HG03159 (cell line): ENCODE data around the gene NOP10.
A peak's percentile ranks its signal among the peaks of the same experiment; 100 is the strongest.

Source experiments
- ATAC-seq: cut with Tn5 transposase; IDR thresholded peaks from one replicate; pipeline ENCODE4 v1.9.1; 2021; ENCODE audit warnings: mild to moderate bottlenecking, moderate library complexity; ENCODE audit not compliant: unreplicated experiment

Gene NOP10

DNA sequence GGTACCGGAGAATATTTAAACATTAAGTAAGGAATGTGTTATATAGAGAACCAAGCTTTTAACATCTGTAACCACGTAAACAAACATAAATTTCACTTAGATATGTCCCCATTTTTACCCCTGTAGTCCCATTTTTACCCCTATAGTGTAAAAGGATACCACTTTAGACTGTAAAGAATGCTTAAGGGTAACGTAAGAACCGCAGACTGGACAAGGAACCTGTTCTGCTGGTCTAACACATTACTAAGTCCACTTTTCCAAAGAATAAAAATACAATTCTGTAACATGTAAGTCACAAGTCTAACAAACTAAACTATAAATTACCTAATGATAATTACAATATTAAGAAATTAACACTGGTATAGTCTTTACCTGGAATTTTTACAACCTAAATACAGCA, 8.3 kb downstream of the NOP10 start:
- no peak for ATAC-seq

DNA sequence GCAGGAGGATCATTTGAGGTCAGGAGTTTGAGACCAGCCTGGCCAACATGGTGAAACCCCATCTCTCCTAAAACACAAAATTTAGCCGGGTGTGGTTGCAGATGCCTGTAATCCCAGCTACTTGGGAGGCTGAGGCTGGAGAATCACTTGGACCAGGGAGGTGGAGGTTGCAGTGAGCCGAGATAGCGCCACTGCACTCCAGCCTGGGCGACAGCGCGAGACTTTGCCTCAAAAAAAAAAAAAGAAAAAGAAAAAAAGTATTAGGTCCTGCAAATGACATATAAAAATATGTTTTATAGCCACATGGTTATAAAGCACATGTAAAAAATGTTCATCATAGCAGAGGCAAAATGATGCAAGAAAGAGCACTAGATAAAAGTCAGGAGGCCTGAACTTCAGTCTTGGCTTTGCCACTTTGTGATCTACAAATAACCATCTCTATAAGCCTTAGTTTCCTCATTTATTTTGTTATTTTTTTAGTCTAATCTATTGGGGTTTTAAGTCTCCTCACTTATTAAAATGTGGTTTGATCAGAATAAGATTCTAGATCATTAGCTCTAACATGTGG, 10.3 kb downstream of the NOP10 start:
- no peak for ATAC-seq

- ATAC-seq: no peak
Measured at GRCh38 chr15:34331809-34332208, 11.1 kb downstream of the NOP10 start.

DNA sequence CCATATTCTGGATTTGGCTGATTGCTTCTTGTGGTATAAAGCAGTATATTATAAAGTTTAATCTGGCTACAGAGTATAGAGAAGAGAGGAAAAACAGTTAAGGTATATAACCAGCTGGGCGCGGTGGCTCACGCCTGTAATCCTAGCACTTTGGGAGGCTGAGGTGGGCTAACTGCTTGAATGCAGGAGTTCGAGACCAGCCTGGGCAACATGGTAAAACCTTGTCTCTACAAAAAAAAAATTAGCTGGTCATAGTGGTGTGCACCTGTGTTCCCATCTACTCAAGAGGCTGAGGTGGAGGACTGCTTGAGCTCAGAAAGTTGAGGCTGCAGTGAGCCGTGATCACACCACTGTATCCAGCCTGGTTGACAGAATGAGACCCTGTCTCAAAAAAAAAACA, 12.7 kb downstream of the NOP10 start:
- no peak for ATAC-seq

- no peak for ATAC-seq
Measured at GRCh38 chr15:34329006-34329405, 13.9 kb downstream of the NOP10 start.

DNA sequence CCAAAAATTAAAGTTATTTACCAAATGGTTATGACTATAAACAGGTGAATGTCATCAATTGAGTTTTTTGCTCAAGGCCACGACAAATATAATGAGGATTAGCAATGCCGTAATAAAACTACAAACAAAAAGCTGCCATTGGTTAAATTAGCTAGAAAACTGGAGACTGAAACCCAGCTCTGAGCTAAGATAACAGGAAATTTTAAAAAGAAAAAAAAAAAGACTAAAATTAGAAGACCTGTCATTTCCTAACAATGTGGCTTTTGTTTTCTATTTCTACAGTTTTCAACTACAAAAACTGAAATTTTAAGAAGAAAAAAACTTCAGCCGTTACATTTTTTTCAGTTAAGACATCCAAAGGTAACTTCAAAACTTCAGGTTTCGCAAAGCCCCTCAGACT, 15.0 kb downstream of the NOP10 start:
- no peak for ATAC-seq

DNA sequence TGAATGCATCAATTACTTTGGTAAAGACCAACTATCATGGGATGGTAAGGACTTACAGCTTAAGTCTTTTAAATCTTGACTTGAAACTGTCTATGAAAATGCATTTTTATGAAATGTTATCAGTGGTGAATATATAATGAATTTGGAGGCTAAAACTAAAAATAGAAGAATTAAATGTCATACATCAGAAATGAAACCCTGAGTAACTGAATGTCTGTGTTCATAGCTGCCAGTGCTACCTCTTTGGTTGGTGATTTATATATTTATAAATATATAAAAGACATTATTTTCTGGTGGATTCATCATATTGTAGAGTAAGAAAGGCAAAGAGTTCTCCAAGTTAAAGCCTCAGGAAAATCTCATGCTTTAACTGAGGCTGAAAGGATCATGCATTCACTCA, 17.6 kb downstream of the NOP10 start:
- ATAC-seq: no peak

DNA sequence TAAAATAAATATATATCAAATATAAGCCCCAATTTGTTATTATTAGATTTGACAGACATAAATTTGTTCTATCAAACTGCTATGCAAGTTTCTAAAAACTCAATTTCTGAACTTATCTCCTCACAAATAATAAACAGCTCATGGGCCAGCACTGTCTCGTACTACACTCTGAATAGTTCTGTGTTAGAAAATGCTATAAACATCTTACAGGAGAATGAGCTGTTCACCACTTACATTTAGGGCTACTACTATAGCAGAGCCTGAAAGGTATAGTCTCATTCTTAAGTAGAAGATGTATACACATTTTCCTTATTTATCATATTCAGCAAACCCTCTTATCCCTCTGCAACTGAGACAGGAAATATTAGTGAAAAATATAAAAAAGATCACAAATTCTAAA, 18.0 kb downstream of the NOP10 start:
- no peak for ATAC-seq

DNA sequence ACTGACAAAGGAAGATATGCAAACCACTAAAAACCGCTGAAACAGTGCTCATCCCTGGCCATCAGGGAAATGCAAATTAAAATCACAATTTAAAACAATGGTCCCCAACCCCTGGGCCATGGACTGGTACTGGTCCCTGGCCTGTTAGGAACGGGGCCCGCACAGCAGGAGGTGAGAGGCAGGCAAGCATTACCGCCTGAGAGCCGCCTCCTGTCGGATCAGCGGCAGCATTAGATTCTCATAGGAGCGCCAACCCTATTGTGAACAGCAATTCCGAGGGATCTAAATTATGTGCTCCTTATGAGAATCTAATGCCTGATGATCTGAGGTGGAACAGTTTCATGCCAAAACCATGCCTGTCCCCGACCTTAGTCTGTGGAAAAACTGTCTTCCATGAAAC, 19.7 kb downstream of the NOP10 start:
- no peak for ATAC-seq

GRCh38 chr15:34318277-34319079, 24.5 kb downstream of the NOP10 start:
- peak; percentile 56 for ATAC-seq

- ATAC-seq: no peak
Measured at GRCh38 chr15:34314491-34315490, 28.1 kb downstream of the NOP10 start.

GRCh38 chr15:34311563-34311962, 31.4 kb downstream of the NOP10 start:
- ATAC-seq: no peak

GRCh38 chr15:34304613-34305012, 38.3 kb downstream of the NOP10 start:
- ATAC-seq: no peak

DNA sequence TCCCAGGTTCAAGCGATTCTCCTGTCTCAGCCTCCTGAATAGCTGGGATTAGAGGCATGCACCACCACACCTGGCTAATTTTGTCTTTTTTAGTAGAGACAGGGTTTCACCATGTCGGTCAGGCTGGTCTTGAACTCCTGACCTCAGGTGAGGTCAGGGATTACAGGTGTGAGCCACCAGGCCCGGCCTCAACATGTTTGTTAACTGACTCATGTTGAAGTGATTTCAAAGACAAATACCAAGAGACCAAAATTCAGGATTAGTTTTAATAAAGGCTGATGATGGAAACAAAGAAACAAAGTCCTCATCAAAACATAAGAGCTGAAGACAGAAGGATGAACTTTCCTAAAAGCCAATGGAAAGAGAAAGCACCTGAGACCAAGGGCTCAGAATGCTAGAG, 41.9 kb downstream of the NOP10 start:
- ATAC-seq: no peak

- ATAC-seq: no peak
Measured at GRCh38 chr15:34297059-34297458, 45.9 kb downstream of the NOP10 start.

- no peak for ATAC-seq
Measured at GRCh38 chr15:34292621-34293020, 50.3 kb downstream of the NOP10 start.
